Neural cell (in vitro differentiated cells): ENCODE results near the gene ATP11A. TPM values are rescaled to one million over a fixed set of nuclear protein-coding genes. Genes with fewer than 3 reads are reported as not detected.

Experiments used
- H2AFZ ChIP-seq: fragments of 200-600, 300-800 bp; sonication (generic), shearing (Covaris generic); 2 replicates; pipeline ENCODE4 v1.6.0; 2014; ENCODE audit warnings: low read depth, mild to moderate bottlenecking, antibody characterized with exemption, low read length, moderate library complexity
- H3F3A ChIP-seq: fragments of 200-600 bp; shearing (Covaris generic); 2 replicates; pipeline ENCODE4 v1.6.1; 2016; ENCODE audit warnings: mild to moderate bottlenecking, moderate library complexity, mixed read lengths, antibody characterized with exemption, low read length; ENCODE audit not compliant: insufficient read depth, poor library complexity, severe bottlenecking
- H3K27ac ChIP-seq: fragments of 200-600, 300-800 bp; sonication (generic), shearing (Covaris generic); 2 replicates; pipeline ENCODE4 v1.5.1; 2014; ENCODE audit warnings: mild to moderate bottlenecking, low read length, moderate library complexity
- H3K27me3 ChIP-seq: fragments of 300-800, 200-600 bp; sonication (generic), shearing (Covaris generic); 2 replicates; pipeline ENCODE4 v1.6.0; 2014; ENCODE audit warnings: mild to moderate bottlenecking, low read depth, low read length, moderate library complexity; ENCODE audit not compliant: insufficient read depth
- H3K36me3 ChIP-seq: fragments of 300-800, 200-600 bp; sonication (generic), shearing (Covaris generic); 2 replicates; pipeline ENCODE4 v1.5.1; 2014; ENCODE audit warnings: mild to moderate bottlenecking, antibody characterized with exemption, low read length, moderate library complexity; ENCODE audit not compliant: insufficient read depth
- H3K4me2 ChIP-seq: fragments of 300-800, 200-600 bp; sonication (generic), shearing (Covaris generic); 2 replicates; pipeline ENCODE4 v1.6.0; 2014; ENCODE audit warnings: mild to moderate bottlenecking, low read length
- H3K4me3 ChIP-seq: fragments of 300-800, 200-600 bp; sonication (generic), shearing (Covaris generic); 2 replicates; pipeline ENCODE4 v1.5.1; 2014; ENCODE audit warnings: mild to moderate bottlenecking, low read length, moderate library complexity
- H3K79me2 ChIP-seq: fragments of 200-600 bp; shearing (Covaris generic); replicated peaks from 2 replicates; pipeline ENCODE4 v1.6.0; 2014; ENCODE audit warnings: mild to moderate bottlenecking, low read length, moderate library complexity; ENCODE audit not compliant: insufficient read depth
- H3K9ac ChIP-seq: fragments of 300-800, 200-600 bp; sonication (generic), shearing (Covaris generic); 2 replicates; pipeline ENCODE4 v1.6.1; 2016; ENCODE audit warnings: mild to moderate bottlenecking, low read length, mixed read lengths
- H3K9me2 ChIP-seq: fragments of 200-600 bp; shearing (Covaris generic); 2 replicates; pipeline ENCODE4 v1.6.1; 2016; ENCODE audit warnings: mild to moderate bottlenecking, low read length, mixed read lengths; ENCODE audit not compliant: insufficient read depth
- H3K9me3 ChIP-seq: fragments of 200-600, 300-800 bp; sonication (generic), shearing (Covaris generic); 2 replicates; pipeline ENCODE4 v1.6.1; 2016; ENCODE audit warnings: mild to moderate bottlenecking, mixed run types, low read length, moderate library complexity, mixed read lengths
- H4K20me1 ChIP-seq: fragments of 200-600 bp; shearing (Covaris generic); 2 replicates; pipeline ENCODE4 v1.6.1; 2016; ENCODE audit warnings: mild to moderate bottlenecking, mixed run types; ENCODE audit not compliant: insufficient read depth
- EP300 ChIP-seq: fragments of 450-650 bp; conservative IDR thresholded peaks from 2 replicates; pipeline ENCODE4 v1.6.1; 2014; ENCODE audit warnings: antibody characterized with exemption, mild to moderate bottlenecking, moderate library complexity; ENCODE audit not compliant: poor library complexity, severe bottlenecking
- EZH2 ChIP-seq: fragments of 200-600, 300-800 bp; shearing (Covaris generic), sonication (generic); IDR thresholded peaks from 2 replicates; pipeline ENCODE4 v1.6.1; 2014; ENCODE audit warnings: antibody characterized with exemption, low read length, borderline replicate concordance, mild to moderate bottlenecking; ENCODE audit not compliant: insufficient read depth, poor library complexity, severe bottlenecking
- MXI1 ChIP-seq: fragments of 450-650 bp; conservative IDR thresholded peaks from 2 replicates; pipeline ENCODE4 v1.6.1; 2014; ENCODE audit warnings: antibody characterized with exemption, mild to moderate bottlenecking; ENCODE audit not compliant: poor library complexity, severe bottlenecking
- POLR2AphosphoS5 ChIP-seq: IDR thresholded peaks from 2 replicates; pipeline ENCODE4 v1.6.1; 2012
- RAD21 ChIP-seq: fragments of 450-650 bp; conservative IDR thresholded peaks from 2 replicates; pipeline ENCODE4 v1.6.1; 2014; ENCODE audit warnings: antibody characterized with exemption, mild to moderate bottlenecking, moderate library complexity
- SMC3 ChIP-seq: fragments of 450-650 bp; conservative IDR thresholded peaks from 2 replicates; pipeline ENCODE4 v1.6.1; 2014; ENCODE audit warnings: antibody characterized with exemption, mild to moderate bottlenecking, moderate library complexity; ENCODE audit not compliant: poor library complexity
- TAF1 ChIP-seq: IDR thresholded peaks from 2 replicates; pipeline ENCODE4 v1.6.1; 2012; ENCODE audit warnings: low read depth
- polyA plus RNA-seq: library from polyadenylated mRNA; depleted of rRNA; stranded (reverse); fragments of >200 nt; gene quantifications from 2 replicates; pipeline ENCODE4 v1.2.3, GENCODE V29; 2014
- TF ChIP-seq, protein P1 (sequence below): IDR thresholded peaks from 2 replicates; pipeline ENCODE4 v1.6.1; 2012; ENCODE audit warnings: borderline replicate concordance
- TF ChIP-seq, protein P2 (sequence below): fragments of 450-650 bp; IDR thresholded peaks from 2 replicates; pipeline ENCODE4 v1.5.1; 2014; ENCODE audit warnings: antibody characterized with exemption, mild to moderate bottlenecking, moderate library complexity; ENCODE audit not compliant: poor library complexity, severe bottlenecking

ATP11A gene
- polyA plus RNA-seq, 1 donor from 2014 or later: 3.0 TPM

DNA sequence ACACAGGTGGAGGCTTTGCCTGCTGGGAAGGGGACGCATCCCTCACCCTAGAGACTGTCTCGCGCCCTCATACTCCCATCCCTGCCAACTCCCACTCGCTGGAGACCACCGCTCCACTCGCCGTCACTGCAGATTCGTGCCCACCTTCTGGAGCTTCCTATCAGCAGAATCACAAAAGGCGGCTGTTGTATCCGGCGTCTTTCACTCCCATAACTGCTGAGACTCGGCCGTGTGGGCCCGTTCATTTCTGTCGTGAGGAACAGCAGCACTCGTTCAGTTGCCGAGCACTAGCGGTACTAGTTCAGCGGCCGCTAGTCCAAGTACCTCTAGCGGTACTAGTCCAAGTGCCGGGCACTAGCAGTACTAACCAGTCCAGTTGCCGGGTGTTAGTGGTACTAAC is 154.6 kb downstream of the ATP11A start:
- H3K4me3 ChIP-seq: no peak overlapping the region
- no peaks in the 10 kb centered on the region for H3K79me2 ChIP-seq
- H3K9ac ChIP-seq: no peak overlapping the region
- TF ChIP-seq EZH2 (no peak), EP300 (no peak), POLR2AphosphoS5 (no peak), TAF1 (no peak), SMC3 (no peak), RAD21 (no peak), MXI1 (no peak)
- TF ChIP-seq, protein P1, sequence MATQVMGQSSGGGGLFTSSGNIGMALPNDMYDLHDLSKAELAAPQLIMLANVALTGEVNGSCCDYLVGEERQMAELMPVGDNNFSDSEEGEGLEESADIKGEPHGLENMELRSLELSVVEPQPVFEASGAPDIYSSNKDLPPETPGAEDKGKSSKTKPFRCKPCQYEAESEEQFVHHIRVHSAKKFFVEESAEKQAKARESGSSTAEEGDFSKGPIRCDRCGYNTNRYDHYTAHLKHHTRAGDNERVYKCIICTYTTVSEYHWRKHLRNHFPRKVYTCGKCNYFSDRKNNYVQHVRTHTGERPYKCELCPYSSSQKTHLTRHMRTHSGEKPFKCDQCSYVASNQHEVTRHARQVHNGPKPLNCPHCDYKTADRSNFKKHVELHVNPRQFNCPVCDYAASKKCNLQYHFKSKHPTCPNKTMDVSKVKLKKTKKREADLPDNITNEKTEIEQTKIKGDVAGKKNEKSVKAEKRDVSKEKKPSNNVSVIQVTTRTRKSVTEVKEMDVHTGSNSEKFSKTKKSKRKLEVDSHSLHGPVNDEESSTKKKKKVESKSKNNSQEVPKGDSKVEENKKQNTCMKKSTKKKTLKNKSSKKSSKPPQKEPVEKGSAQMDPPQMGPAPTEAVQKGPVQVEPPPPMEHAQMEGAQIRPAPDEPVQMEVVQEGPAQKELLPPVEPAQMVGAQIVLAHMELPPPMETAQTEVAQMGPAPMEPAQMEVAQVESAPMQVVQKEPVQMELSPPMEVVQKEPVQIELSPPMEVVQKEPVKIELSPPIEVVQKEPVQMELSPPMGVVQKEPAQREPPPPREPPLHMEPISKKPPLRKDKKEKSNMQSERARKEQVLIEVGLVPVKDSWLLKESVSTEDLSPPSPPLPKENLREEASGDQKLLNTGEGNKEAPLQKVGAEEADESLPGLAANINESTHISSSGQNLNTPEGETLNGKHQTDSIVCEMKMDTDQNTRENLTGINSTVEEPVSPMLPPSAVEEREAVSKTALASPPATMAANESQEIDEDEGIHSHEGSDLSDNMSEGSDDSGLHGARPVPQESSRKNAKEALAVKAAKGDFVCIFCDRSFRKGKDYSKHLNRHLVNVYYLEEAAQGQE: no peak
- TF ChIP-seq, protein P2, sequence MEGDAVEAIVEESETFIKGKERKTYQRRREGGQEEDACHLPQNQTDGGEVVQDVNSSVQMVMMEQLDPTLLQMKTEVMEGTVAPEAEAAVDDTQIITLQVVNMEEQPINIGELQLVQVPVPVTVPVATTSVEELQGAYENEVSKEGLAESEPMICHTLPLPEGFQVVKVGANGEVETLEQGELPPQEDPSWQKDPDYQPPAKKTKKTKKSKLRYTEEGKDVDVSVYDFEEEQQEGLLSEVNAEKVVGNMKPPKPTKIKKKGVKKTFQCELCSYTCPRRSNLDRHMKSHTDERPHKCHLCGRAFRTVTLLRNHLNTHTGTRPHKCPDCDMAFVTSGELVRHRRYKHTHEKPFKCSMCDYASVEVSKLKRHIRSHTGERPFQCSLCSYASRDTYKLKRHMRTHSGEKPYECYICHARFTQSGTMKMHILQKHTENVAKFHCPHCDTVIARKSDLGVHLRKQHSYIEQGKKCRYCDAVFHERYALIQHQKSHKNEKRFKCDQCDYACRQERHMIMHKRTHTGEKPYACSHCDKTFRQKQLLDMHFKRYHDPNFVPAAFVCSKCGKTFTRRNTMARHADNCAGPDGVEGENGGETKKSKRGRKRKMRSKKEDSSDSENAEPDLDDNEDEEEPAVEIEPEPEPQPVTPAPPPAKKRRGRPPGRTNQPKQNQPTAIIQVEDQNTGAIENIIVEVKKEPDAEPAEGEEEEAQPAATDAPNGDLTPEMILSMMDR: no peak
- no peak overlapping the region for H3K4me2 ChIP-seq
- no peaks in the 10 kb centered on the region for H3K9me3 ChIP-seq
- no peaks in the 10 kb centered on the region for H3F3A ChIP-seq
- no peaks in the 10 kb centered on the region for H3K9me2 ChIP-seq
- H3K27ac ChIP-seq: no peak overlapping the region
- H3K36me3 ChIP-seq: no peaks in the 10 kb centered on the region
- no peak overlapping the region for H2AFZ ChIP-seq
- no peaks in the 10 kb centered on the region for H4K20me1 ChIP-seq
- H3K27me3 ChIP-seq: no peaks in the 10 kb centered on the region

DNA sequence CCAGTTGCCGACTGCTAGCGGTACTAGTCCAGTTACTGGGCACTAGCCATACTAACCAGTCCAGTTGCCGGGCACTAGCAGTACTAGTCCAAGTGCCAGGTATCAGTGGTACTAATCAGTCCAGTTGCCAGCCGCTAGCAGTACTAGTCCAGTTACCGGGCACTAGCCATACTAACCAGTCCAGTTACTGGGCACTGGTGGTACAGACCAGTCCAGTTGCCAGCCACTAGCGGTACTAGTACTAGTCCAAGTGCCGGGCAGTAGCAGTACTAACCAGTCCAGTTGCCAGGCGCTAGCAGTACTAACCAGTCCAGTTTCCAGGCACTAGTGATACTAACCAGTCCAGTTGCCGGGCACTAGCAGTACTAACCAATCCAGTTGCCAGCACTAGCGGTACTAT is 155.0 kb downstream of the ATP11A start:
- H3K9me3 ChIP-seq: no peaks in the 10 kb centered on the region
- no peaks in the 10 kb centered on the region for H3K36me3 ChIP-seq

More for the DNA sequence above, 155.0 kb downstream of the ATP11A start:
- Histone ChIP-seq H3K9ac (no peak overlapping the region), H3K27me3 (no peaks in the 10 kb centered on the region), H3K27ac (no peak overlapping the region), H3K79me2 (no peaks in the 10 kb centered on the region), H3K9me2 (no peaks in the 10 kb centered on the region), H3K4me2 (no peak overlapping the region), H4K20me1 (no peaks in the 10 kb centered on the region), H3F3A (no peaks in the 10 kb centered on the region), H2AFZ (no peak overlapping the region), H3K4me3 (no peak overlapping the region)
- TF ChIP-seq, protein P2: no peak
- TF ChIP-seq EP300: no peak
- TF ChIP-seq EZH2: no peak
- TF ChIP-seq, protein P1: no peak
- TF ChIP-seq TAF1: no peak
- TF ChIP-seq MXI1: no peak
- TF ChIP-seq POLR2AphosphoS5: no peak
- TF ChIP-seq RAD21: no peak
